Esophagus squamous epithelium (tissue), 4 donors: ENCODE measurements around the gene FAM210B.

Experiments
- POLR2A ChIP-seq, 4 donors: fragments of 450-650 bp; IDR thresholded peaks; one replicate each; pipeline ENCODE4 v1.6.1; 2017; ENCODE audit warnings: antibody characterized with exemption in 4 of 4, mild to moderate bottlenecking in 4 of 4, moderate library complexity in 3 of 4
- TF ChIP-seq, protein P1 (sequence below), 6 experiments: fragments of 450-650 bp in 4 of 6; fragments of 200-600 bp in 2 of 6; sonication (generic) in 2 of 6; IDR thresholded peaks; one replicate each; pipeline ENCODE4 v1.5.1; 2016 to 2019; ENCODE audit warnings: antibody characterized with exemption in 6 of 6, mild to moderate bottlenecking in 4 of 6, moderate library complexity in 4 of 6

DNA sequence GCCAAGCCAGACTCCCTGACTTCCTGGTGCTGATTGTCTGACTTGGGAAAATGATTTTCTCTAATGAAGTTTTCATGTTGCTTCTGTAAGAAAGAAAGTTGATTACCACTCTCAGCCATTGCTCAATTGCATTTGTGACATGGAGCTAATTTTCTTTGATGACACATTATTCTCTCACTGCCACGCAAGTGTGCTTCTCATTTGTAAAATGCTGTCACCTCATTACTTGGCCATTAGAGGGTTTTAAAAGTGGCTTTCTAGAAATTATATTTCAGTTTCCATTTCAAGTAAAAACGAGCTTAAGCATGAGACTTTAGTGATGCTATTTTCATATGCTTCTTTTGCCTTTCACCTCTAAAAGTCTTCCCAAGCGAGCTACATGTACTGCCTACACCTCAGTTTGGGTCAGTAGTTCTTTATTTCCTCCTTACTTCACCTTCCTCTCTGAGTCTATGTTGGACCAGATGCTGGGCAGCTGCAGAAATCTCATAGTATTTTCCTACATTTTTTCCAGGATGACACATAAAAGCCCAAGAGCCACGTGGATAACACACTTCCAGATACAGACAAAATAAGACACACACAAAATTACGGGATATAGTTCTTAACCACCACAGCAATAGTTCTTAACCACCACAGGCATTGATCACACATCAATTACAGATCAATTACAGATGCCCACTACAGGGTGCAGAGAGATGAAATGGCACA is 6.3 kb upstream of the FAM210B start:
- no peak for TF ChIP-seq POLR2A (IDR thresholded peaks at IDR 0.05)
- TF ChIP-seq, protein P1, sequence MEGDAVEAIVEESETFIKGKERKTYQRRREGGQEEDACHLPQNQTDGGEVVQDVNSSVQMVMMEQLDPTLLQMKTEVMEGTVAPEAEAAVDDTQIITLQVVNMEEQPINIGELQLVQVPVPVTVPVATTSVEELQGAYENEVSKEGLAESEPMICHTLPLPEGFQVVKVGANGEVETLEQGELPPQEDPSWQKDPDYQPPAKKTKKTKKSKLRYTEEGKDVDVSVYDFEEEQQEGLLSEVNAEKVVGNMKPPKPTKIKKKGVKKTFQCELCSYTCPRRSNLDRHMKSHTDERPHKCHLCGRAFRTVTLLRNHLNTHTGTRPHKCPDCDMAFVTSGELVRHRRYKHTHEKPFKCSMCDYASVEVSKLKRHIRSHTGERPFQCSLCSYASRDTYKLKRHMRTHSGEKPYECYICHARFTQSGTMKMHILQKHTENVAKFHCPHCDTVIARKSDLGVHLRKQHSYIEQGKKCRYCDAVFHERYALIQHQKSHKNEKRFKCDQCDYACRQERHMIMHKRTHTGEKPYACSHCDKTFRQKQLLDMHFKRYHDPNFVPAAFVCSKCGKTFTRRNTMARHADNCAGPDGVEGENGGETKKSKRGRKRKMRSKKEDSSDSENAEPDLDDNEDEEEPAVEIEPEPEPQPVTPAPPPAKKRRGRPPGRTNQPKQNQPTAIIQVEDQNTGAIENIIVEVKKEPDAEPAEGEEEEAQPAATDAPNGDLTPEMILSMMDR (IDR thresholded peaks at IDR 0.05) = no peak
